ENCODE results near the gene CELSR3.

Gene CELSR3

GRCh38 chr3:48685603-48686511 is 23.2 kb upstream of the CELSR3 start, which contains the start of gene NCKIPSD:
TSS of gene NCKIPSD (minus strand) at chr3:48685915. CDS start at chr3:48685807, 108 bp downstream.
- DNase-seq (ENCODE audit: insufficient read length) = peak; percentile 96
- peak; percentile 97 for FAIRE-seq

GRCh38 chr3:48685293-48685602 is 22.6 kb upstream of the CELSR3 start:
- TF ChIP-seq POLR2AphosphoS5 (IDR thresholded peaks at IDR 0.05; ENCODE audit: low read depth, low read length) (no peak), TAF1 (IDR thresholded peaks at IDR 0.05; ENCODE audit: borderline replicate concordance, low read depth, low read length) (no peak), POLR2A (IDR thresholded peaks at IDR 0.05; ENCODE audit: low read depth, low read length) (no peak)
- no peak for FAIRE-seq
- DNase-seq (ENCODE audit: insufficient read length) = no peak

More at GRCh38 chr3:48685603-48686511, 23.2 kb upstream of the CELSR3 start, which contains the start of gene NCKIPSD:
- no peak for TF ChIP-seq TAF1 (IDR thresholded peaks at IDR 0.05; ENCODE audit: borderline replicate concordance, low read depth, low read length)
- TF ChIP-seq POLR2A (IDR thresholded peaks at IDR 0.05; ENCODE audit: low read depth, low read length) = peak; percentile 79; the same call in 1 of the 2 replicates
- peak; percentile 69; the same call in 1 of the 2 replicates for TF ChIP-seq POLR2AphosphoS5 (IDR thresholded peaks at IDR 0.05; ENCODE audit: low read depth, low read length)

- no peak for DNase-seq (ENCODE audit: insufficient read length)
- no peak for TF ChIP-seq POLR2AphosphoS5 (IDR thresholded peaks at IDR 0.05; ENCODE audit: low read depth, low read length)
- TF ChIP-seq POLR2A (IDR thresholded peaks at IDR 0.05; ENCODE audit: low read depth, low read length) = no peak
- no peak for TF ChIP-seq TAF1 (IDR thresholded peaks at IDR 0.05; ENCODE audit: borderline replicate concordance, low read depth, low read length)
- no peak for FAIRE-seq
Observed at GRCh38 chr3:48684480-48685143, 21.9 kb upstream of the CELSR3 start.

GRCh38 chr3:48684054-48684349 is 21.3 kb upstream of the CELSR3 start:
- no peak for TF ChIP-seq POLR2A (IDR thresholded peaks at IDR 0.05; ENCODE audit: low read depth, low read length)
- DNase-seq (ENCODE audit: insufficient read length) = no peak
- no peak for FAIRE-seq

GRCh38 chr3:48682786-48683185 is 20.1 kb upstream of the CELSR3 start:
- TF ChIP-seq POLR2AphosphoS5 (IDR thresholded peaks at IDR 0.05; ENCODE audit: low read depth, low read length) (no peak), POLR2A (IDR thresholded peaks at IDR 0.05; ENCODE audit: low read depth, low read length) (no peak), TAF1 (IDR thresholded peaks at IDR 0.05; ENCODE audit: borderline replicate concordance, low read depth, low read length) (no peak)
- DNase-seq (ENCODE audit: insufficient read length) = no peak
- FAIRE-seq = no peak

GRCh38 chr3:48681974-48682610 is 19.4 kb upstream of the CELSR3 start:
- TF ChIP-seq POLR2A (IDR thresholded peaks at IDR 0.05; ENCODE audit: low read depth, low read length) = no peak
- FAIRE-seq (no peak), DNase-seq (ENCODE audit: insufficient read length) (no peak)

- no peak for DNase-seq (ENCODE audit: insufficient read length)
- FAIRE-seq = no peak
- TF ChIP-seq POLR2A (IDR thresholded peaks at IDR 0.05; ENCODE audit: low read depth, low read length) (no peak), POLR2AphosphoS5 (IDR thresholded peaks at IDR 0.05; ENCODE audit: low read depth, low read length) (no peak), TAF1 (IDR thresholded peaks at IDR 0.05; ENCODE audit: borderline replicate concordance, low read depth, low read length) (no peak)
Observed at GRCh38 chr3:48681541-48681880, 18.8 kb upstream of the CELSR3 start.

- no peak for FAIRE-seq
- TF ChIP-seq POLR2AphosphoS5 (IDR thresholded peaks at IDR 0.05; ENCODE audit: low read depth, low read length) = no peak
Observed at GRCh38 chr3:48680811-48681540, 18.3 kb upstream of the CELSR3 start.

GRCh38 chr3:48679411-48680391 is 17.0 kb upstream of the CELSR3 start:
- DNase-seq (ENCODE audit: insufficient read length) = peak; percentile 50
- no peak for TF ChIP-seq POLR2A (IDR thresholded peaks at IDR 0.05; ENCODE audit: low read depth, low read length)
- TF ChIP-seq TAF1 (IDR thresholded peaks at IDR 0.05; ENCODE audit: borderline replicate concordance, low read depth, low read length) = no peak
- no peak for TF ChIP-seq POLR2AphosphoS5 (IDR thresholded peaks at IDR 0.05; ENCODE audit: low read depth, low read length)
- no peak for FAIRE-seq

More at GRCh38 chr3:48680811-48681540, 18.3 kb upstream of the CELSR3 start:
- DNase-seq (ENCODE audit: insufficient read length) = no peak

GRCh38 chr3:48678566-48679380 is 16.1 kb upstream of the CELSR3 start:
- no peak for FAIRE-seq
- no peak for DNase-seq (ENCODE audit: insufficient read length)
- TF ChIP-seq TAF1 (IDR thresholded peaks at IDR 0.05; ENCODE audit: borderline replicate concordance, low read depth, low read length) = no peak
- TF ChIP-seq POLR2AphosphoS5 (IDR thresholded peaks at IDR 0.05; ENCODE audit: low read depth, low read length) = no peak
- TF ChIP-seq POLR2A (IDR thresholded peaks at IDR 0.05; ENCODE audit: low read depth, low read length) = no peak

All from GM12892 (cell line).